22Rv1 (cell line): ENCODE results near the gene MCU.

Source experiments
- CTCF ChIP-seq: fragments of 450-650 bp; IDR thresholded peaks from 2 replicates; pipeline ENCODE4 v1.5.1; 2017; ENCODE audit warnings: mild to moderate bottlenecking
- ZFX ChIP-seq: fragments of 450-650 bp; IDR thresholded peaks from 2 replicates; pipeline ENCODE4 v1.6.1; 2017; ENCODE audit warnings: antibody characterized with exemption, borderline replicate concordance

GRCh38 chr10:72764151-72764550, 72.2 kb downstream of the MCU start:
- no peak for TF ChIP-seq CTCF
- TF ChIP-seq ZFX, result no peak
